H1 (cell line): ENCODE measurements around the gene MYH9. TPM values are rescaled to one million over a fixed set of nuclear protein-coding genes. Genes with fewer than 3 reads are reported as not detected.
"Not testable (repeated sequence)": the region's sequence is repeated elsewhere in the genome, so short reads cannot be mapped to it uniquely, and the experiment has no call there.

Source experiments
- CTCF ChIA-PET: fragments of 300-600 bp; sonication (Branson Sonifier 250); formaldehyde crosslinking; loops from one replicate; lab custom pipeline; 2021; ENCODE audit not compliant: partially characterized antibody; lab: Charles Lee
- POLR2A ChIA-PET: fragments of 300-600 bp; sonication (Branson Sonifier 250); formaldehyde crosslinking; loops from one replicate; lab custom pipeline; 2021; ENCODE audit warnings: inconsistent platforms; ENCODE audit not compliant: partially characterized antibody; lab: Charles Lee
- DNase-seq, 2 experiments: peaks; one replicate each; pipeline versions ENCODE4 v3.0.0 to v3.0.0-alpha.2; 2010 to 2022; ENCODE audit warnings: low spot score in 2 of 2, low read depth in 1 of 2, mixed read lengths in 1 of 2
- FAIRE-seq: peaks from 2 replicates; lab custom pipeline; 2011; peaks lifted over from hg19 to GRCh38; lab: Jason Lieb, UNC
- H2AFZ ChIP-seq: 2 replicates; pipeline ENCODE4 v1.8.1; 2012; ENCODE audit warnings: low read length, inconsistent platforms
- H2AK5ac ChIP-seq: 2 replicates; pipeline ENCODE4 v1.6.1; 2013; ENCODE audit warnings: low read depth, low read length
- H2BK120ac ChIP-seq: replicated peaks from 2 replicates; pipeline ENCODE3; 2013; ENCODE audit warnings: low read depth, low read length, inconsistent platforms
- H2BK12ac ChIP-seq: 2 replicates; pipeline ENCODE4 v1.6.1; 2013; ENCODE audit warnings: low read depth, low read length
- H2BK15ac ChIP-seq: 2 replicates; pipeline ENCODE4 v1.6.1; 2013; ENCODE audit warnings: low read length
- H2BK20ac ChIP-seq: 2 replicates; pipeline ENCODE4 v1.6.1; 2013; ENCODE audit warnings: low read length
- H2BK5ac ChIP-seq: 2 replicates; pipeline ENCODE4 v1.6.1; 2013; ENCODE audit warnings: low read depth, low read length
- H3K14ac ChIP-seq: 2 replicates; pipeline ENCODE4 v1.6.1; 2013; ENCODE audit warnings: inconsistent platforms; ENCODE audit not compliant: insufficient read length
- H3K18ac ChIP-seq: 2 replicates; pipeline ENCODE4 v1.6.1; 2013; ENCODE audit warnings: low read length; ENCODE audit errors: extremely low read depth
- H3K23ac ChIP-seq: 2 replicates; pipeline ENCODE4 v1.6.1; 2013; ENCODE audit warnings: inconsistent platforms; ENCODE audit not compliant: insufficient read length
- H3K23me2 ChIP-seq: 2 replicates; pipeline ENCODE4 v1.6.1; 2013; ENCODE audit warnings: low read depth, low read length
- H3K27ac ChIP-seq: 2 replicates; pipeline ENCODE4 v1.6.1; 2011; ENCODE audit warnings: low read depth, low read length, inconsistent platforms
- H3K27me3 ChIP-seq, 4 experiments: replicated peaks in 1 of 4; 1 replicate in 1 of 4; 2 replicates in 3 of 4; pipeline versions ENCODE4 v1.6.1 to v1.8.1; 2011 to 2013; ENCODE audit warnings: low read length in 3 of 4, mild to moderate bottlenecking in 3 of 4, inconsistent platforms in 2 of 4, mixed read lengths in 2 of 4, moderate library complexity in 1 of 4; ENCODE audit not compliant: control insufficient read depth in 3 of 4, insufficient read depth in 3 of 4; ENCODE audit errors: extremely low read depth in 1 of 4
- H3K36me3 ChIP-seq, 4 experiments: 2 replicates each; pipeline versions ENCODE4 v1.6.1 to v1.8.1; 2011 to 2013; ENCODE audit warnings: mild to moderate bottlenecking in 4 of 4, low read length in 3 of 4, moderate library complexity in 2 of 4, control low read depth in 1 of 4, inconsistent platforms in 1 of 4; ENCODE audit not compliant: insufficient read depth in 4 of 4, control insufficient read depth in 2 of 4
- H3K4ac ChIP-seq: replicated peaks from 2 replicates; pipeline ENCODE3; 2013; ENCODE audit warnings: low read length, low read depth, mixed read lengths, inconsistent platforms; ENCODE audit not compliant: insufficient read length
- H3K4me1 ChIP-seq, 4 experiments: replicated peaks in 1 of 4; 1 replicate in 1 of 4; 2 replicates in 3 of 4; pipeline versions ENCODE4 v1.6.1 to v1.8.1; 2011 to 2013; ENCODE audit warnings: low read length in 3 of 4, inconsistent platforms in 2 of 4, mixed read lengths in 1 of 4; ENCODE audit not compliant: insufficient read depth in 4 of 4, control insufficient read depth in 3 of 4
- H3K4me2 ChIP-seq, 2 experiments: 2 replicates each; pipeline versions ENCODE4 v1.6.1 to v1.8.1; 2011 to 2013; ENCODE audit warnings: low read depth in 2 of 2, low read length in 2 of 2, control low read depth in 1 of 2, inconsistent platforms in 1 of 2, mild to moderate bottlenecking in 1 of 2; ENCODE audit not compliant: insufficient read depth in 1 of 2
- H3K4me3 ChIP-seq, 4 experiments: fragments of 200-600, 300-600 bp in 1 of 4; sonication (generic), shearing (Covaris generic), sonication (Bioruptor Twin) in 1 of 4; 2 replicates each; pipeline versions ENCODE4 v1.5.1 to v1.8.1; 2011 to 2016; ENCODE audit warnings: low read length in 4 of 4, low read depth in 3 of 4, control low read depth in 2 of 4, inconsistent platforms in 2 of 4, mild to moderate bottlenecking in 2 of 4, mixed read lengths in 1 of 4, moderate library complexity in 1 of 4; ENCODE audit not compliant: insufficient read depth in 2 of 4; ENCODE audit errors: extremely low read depth in 1 of 4
- H3K56ac ChIP-seq: replicated peaks from 2 replicates; pipeline ENCODE3; 2013; ENCODE audit warnings: low read depth, mild to moderate bottlenecking, mixed read lengths, low read length, inconsistent platforms; ENCODE audit not compliant: insufficient read length
- H3K79me1 ChIP-seq: 2 replicates; pipeline ENCODE4 v1.6.1; 2013; ENCODE audit warnings: low read depth, low read length, control low read depth
- H3K79me2 ChIP-seq, 2 experiments: 2 replicates each; pipeline versions ENCODE4 v1.6.1 to v1.8.1; 2012 to 2013; ENCODE audit warnings: low read length in 2 of 2, mild to moderate bottlenecking in 2 of 2, inconsistent platforms in 1 of 2; ENCODE audit not compliant: insufficient read depth in 2 of 2, control insufficient read depth in 1 of 2
- H3K9ac ChIP-seq, 4 experiments: replicated peaks in 1 of 4; 1 replicate in 1 of 4; 2 replicates in 3 of 4; pipeline versions ENCODE4 v1.6.1 to v1.8.1; 2011 to 2013; ENCODE audit warnings: low read depth in 3 of 4, low read length in 3 of 4, control low read depth in 2 of 4, mild to moderate bottlenecking in 2 of 4, moderate library complexity in 2 of 4, inconsistent platforms in 1 of 4; ENCODE audit errors: extremely low read depth in 1 of 4
- H3K9me3 ChIP-seq, 2 experiments: 2 replicates each; pipeline versions ENCODE4 v1.6.1 to v1.8.1; 2012 to 2013; ENCODE audit warnings: mild to moderate bottlenecking in 2 of 2, moderate library complexity in 2 of 2, control low read depth in 1 of 2, inconsistent platforms in 1 of 2, low read depth in 1 of 2, low read length in 1 of 2, mixed read lengths in 1 of 2; ENCODE audit not compliant: insufficient read depth in 2 of 2
- H4K20me1 ChIP-seq, 2 experiments: replicated peaks in 1 of 2; 2 replicates each; pipeline versions ENCODE3 to v1.8.1; 2011 to 2013; ENCODE audit warnings: inconsistent platforms in 2 of 2, low read length in 2 of 2, mild to moderate bottlenecking in 1 of 2; ENCODE audit not compliant: insufficient read depth in 2 of 2, control insufficient read depth in 1 of 2
- H4K5ac ChIP-seq: 2 replicates; pipeline ENCODE4 v1.6.1; 2013; ENCODE audit warnings: low read length, low read depth, mixed read lengths, inconsistent platforms; ENCODE audit not compliant: insufficient read length
- H4K8ac ChIP-seq: 2 replicates; pipeline ENCODE4 v1.8.0; 2013; ENCODE audit warnings: mild to moderate bottlenecking, moderate library complexity, low read length, inconsistent platforms; ENCODE audit not compliant: insufficient read depth; ENCODE audit errors: extremely low read depth
- H4K91ac ChIP-seq: replicated peaks from 2 replicates; pipeline ENCODE3; 2013; ENCODE audit warnings: low read length, mixed read lengths, inconsistent platforms; ENCODE audit not compliant: insufficient read length
- WGBS, 2 experiments: shearing (Covaris generic) in 1 of 2; methylation state at CpG; one replicate each; pipeline versions ENCODE4 v1.1.6 to v1.1.7; 2013 to 2015; ENCODE audit warnings: low lambda C conversion rate in 2 of 2, mixed read lengths in 2 of 2, inconsistent platforms in 1 of 2, low coverage in 1 of 2, missing lambda C conversion rate in 1 of 2; ENCODE audit not compliant: insufficient replicate concordance in 2 of 2, insufficient coverage in 1 of 2, insufficient read length in 1 of 2; ENCODE audit errors: extremely low coverage in 1 of 2, missing lambda C conversion rate in 1 of 2; 5-methylcytosine and 5-hydroxymethylcytosine counted together
- polyA plus RNA-seq, 7 experiments: library from polyadenylated mRNA; depleted of rRNA in 3 of 7; stranded (reverse) in 5 of 7; unstranded in 2 of 7; fragments of >200 nt in 5 of 7; fragments of 200-250 nt in 2 of 7; gene quantifications; 1 replicate in 5 of 7; 2 replicates in 1 of 7; 4 replicates in 1 of 7; pipeline versions ENCODE4 v1.2.1 to v1.2.3, GENCODE V29; 2011 to 2013; ENCODE audit warnings: missing spikeins in 2 of 7, mixed read lengths in 2 of 7
- total RNA-seq: library from RNA; stranded (reverse); fragmentation: NEBNext Ultra II Directional; extraction: Animal tissue kit (Norgen Biotek cat#: 25700); gene quantifications from 2 replicates; pipeline ENCODE4 v1.2.1, GENCODE V29; 2021

Gene MYH9
- total and polyA plus RNA-seq, 2 of the 8 experiments (the other 6 are each of a cell fraction or from before 2014, with no cell fraction given): 24.9 to 322 TPM

- H4K91ac ChIP-seq, H3K4me2 ChIP-seq, H2BK120ac ChIP-seq, H3K18ac ChIP-seq, H3K27me3 ChIP-seq, H3K4me1 ChIP-seq, H3K23me2 ChIP-seq, DNase-seq, H2AFZ ChIP-seq, H3K4me3 ChIP-seq, H2BK15ac ChIP-seq, H4K8ac ChIP-seq, H4K20me1 ChIP-seq, H4K5ac ChIP-seq, H3K79me2 ChIP-seq, H3K56ac ChIP-seq, H3K4ac ChIP-seq, H3K36me3 ChIP-seq, FAIRE-seq, H3K27ac ChIP-seq, H2AK5ac ChIP-seq, H3K23ac ChIP-seq, H3K14ac ChIP-seq, H3K79me1 ChIP-seq, H3K9ac ChIP-seq, H2BK20ac ChIP-seq, H3K9me3 ChIP-seq, H2BK5ac ChIP-seq: not testable (repeated sequence)
- ChIA-PET CTCF (interaction anchor here (0.7 to 1.3 kb wide), 7 partner anchors 11 to 551 kb away, joined by 3 to 4 read pairs (median 3); no protein-coding TSS in a partner anchor), POLR2A (interaction anchor here (1.0 to 5.3 kb wide), 3 partner anchors 9 to 40 kb away, joined by 3 to 33 read pairs (median 3); no protein-coding TSS in a partner anchor)
- WGBS, 2 experiments: 90% methylated on average over 5 of the region's 5 CpGs; no CpG with 5 or more reads in 1 of the 2 experiments
- 0 out of 2 replicates have a peak overlapping the region, but pooled peaks have one; percentile 11 for H2BK12ac ChIP-seq
These were observed 36.7 kb upstream of the MYH9 start for GRCh38 chr22:36424466-36424865.
